ENCODE results near the gene PPP1R3C.

- no peak for TF ChIP-seq EP300 (IDR thresholded peaks at IDR 0.05)
- no peak for TF ChIP-seq CTCF (IDR thresholded peaks at IDR 0.05)
Observed at GRCh38 chr10:91624633-91625032, 8.2 kb downstream of the PPP1R3C start.

All from tibial nerve (tissue), 4 donors.